GM23248 (cell line): ENCODE measurements around the gene HEMGN. TPM values are rescaled to one million over a fixed set of nuclear protein-coding genes. Genes with fewer than 3 reads are reported as not detected.

Source experiments
- DNase-seq: peaks from one replicate; pipeline ENCODE4 v3.0.0-alpha.2; 2015
- H2AFZ ChIP-seq: fragments of 200-600 bp; sonication (generic); 2 replicates; pipeline ENCODE4 v1.6.1; 2016; ENCODE audit warnings: antibody characterized with exemption
- H3F3A ChIP-seq: fragments of 200-600 bp; sonication (generic); 2 replicates; pipeline ENCODE4 v1.6.1; 2016; ENCODE audit warnings: mild to moderate bottlenecking, antibody characterized with exemption, mixed run types; ENCODE audit not compliant: insufficient read depth
- H3K27ac ChIP-seq: fragments of 200-600 bp; sonication (generic); 2 replicates; pipeline ENCODE4 v1.5.1; 2016; ENCODE audit warnings: mild to moderate bottlenecking
- H3K27me3 ChIP-seq: fragments of 200-600 bp; sonication (generic); replicated peaks from 2 replicates; pipeline ENCODE4 v1.6.1; 2016; ENCODE audit warnings: mild to moderate bottlenecking; ENCODE audit not compliant: insufficient read depth
- H3K36me3 ChIP-seq: fragments of 200-600 bp; sonication (generic); 2 replicates; pipeline ENCODE4 v1.6.1; 2016; ENCODE audit warnings: low read depth, mild to moderate bottlenecking
- H3K4me1 ChIP-seq: fragments of 200-600 bp; sonication (generic); 2 replicates; pipeline ENCODE4 v1.6.1; 2016; ENCODE audit warnings: mild to moderate bottlenecking; ENCODE audit not compliant: insufficient read depth
- H3K4me2 ChIP-seq: fragments of 200-600 bp; sonication (generic); one replicate; pipeline ENCODE4 v1.6.1; 2016; ENCODE audit warnings: mild to moderate bottlenecking; ENCODE audit not compliant: unreplicated experiment
- H3K4me3 ChIP-seq: fragments of 200-600 bp; sonication (generic); 2 replicates; pipeline ENCODE4 v1.5.1; 2016; ENCODE audit warnings: mild to moderate bottlenecking
- H3K79me2 ChIP-seq: fragments of 200-600 bp; sonication (generic); 2 replicates; pipeline ENCODE4 v1.6.1; 2016; ENCODE audit warnings: mild to moderate bottlenecking; ENCODE audit not compliant: insufficient read depth
- H3K9ac ChIP-seq: fragments of 200-600 bp; sonication (generic); 2 replicates; pipeline ENCODE4 v1.6.1; 2016; ENCODE audit warnings: mild to moderate bottlenecking
- H3K9me2 ChIP-seq: fragments of 200-600 bp; sonication (generic); 2 replicates; pipeline ENCODE4 v1.6.1; 2016; ENCODE audit warnings: mixed run types, mild to moderate bottlenecking, moderate library complexity; ENCODE audit not compliant: insufficient read depth
- H3K9me3 ChIP-seq: fragments of 200-600 bp; sonication (generic); one replicate; pipeline ENCODE4 v1.6.1; 2017; ENCODE audit warnings: low read depth
- H4K20me1 ChIP-seq: fragments of 200-600 bp; sonication (generic); 2 replicates; pipeline ENCODE4 v1.6.0; 2016; ENCODE audit not compliant: insufficient read depth
- EZH2 ChIP-seq: fragments of 200-600 bp; sonication (generic); IDR thresholded peaks from 2 replicates; pipeline ENCODE4 v1.6.1; 2018; ENCODE audit warnings: antibody characterized with exemption, mild to moderate bottlenecking; ENCODE audit not compliant: insufficient read depth, poor library complexity, severe bottlenecking
- EZH2phosphoT487 ChIP-seq: fragments of 200-600 bp; sonication (generic); IDR thresholded peaks from 2 replicates; pipeline ENCODE4 v1.6.1; 2018; ENCODE audit warnings: antibody characterized with exemption, moderate library complexity, mild to moderate bottlenecking, low read depth; ENCODE audit not compliant: insufficient read depth
- WGBS, 2 experiments: methylation state at CpG; one replicate each; pipeline ENCODE4 v1.1.6; 2015 to 2017; ENCODE audit warnings: low lambda C conversion rate in 2 of 2, low coverage in 1 of 2; ENCODE audit errors: missing lambda C conversion rate in 2 of 2; 5-methylcytosine and 5-hydroxymethylcytosine counted together
- in situ Hi-C: fragments of 300-500 bp; cut with MboI; formaldehyde crosslinking; loops from 2 replicates; pipeline ENCODE4 v1.15.0; 2020
- polyA plus RNA-seq: library from polyadenylated mRNA; unstranded; fragments of >200 nt; fragmentation: Nextera tagmentation; extraction: Ambion mirVana; gene quantifications from 2 replicates; pipeline ENCODE4 v1.2.1, GENCODE V29; 2016
- total RNA-seq: library from RNA; depleted of rRNA; stranded (reverse); fragments of >200 nt; shearing (Covaris generic); gene quantifications from 2 replicates; pipeline ENCODE4 v1.2.3, GENCODE V29; 2014

HEMGN gene
- total and polyA plus RNA-seq, 2 experiments from 2014 or later = not detected

DNA sequence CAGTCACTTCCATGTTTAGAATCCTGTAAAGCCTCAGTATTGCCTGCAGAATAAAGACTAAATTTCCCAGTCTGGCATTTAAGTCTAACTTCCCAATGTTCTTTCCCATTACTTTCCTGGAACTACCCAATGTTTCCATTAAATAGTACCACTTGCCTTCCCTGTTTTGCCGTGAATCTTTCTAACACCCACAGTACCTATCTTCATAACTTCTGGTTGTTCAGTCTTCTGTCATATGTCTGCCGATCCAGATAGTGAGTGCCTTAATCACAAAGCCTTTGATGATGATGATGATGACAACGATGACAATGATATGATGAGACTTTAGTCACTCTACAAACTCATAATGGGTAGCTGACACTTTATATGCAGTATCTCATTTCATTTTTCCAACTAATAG is 6.6 kb upstream of the HEMGN start:
- WGBS, 2 experiments = 52 to 58% methylated on average over 3 of the region's 3 CpGs
- H3K9ac ChIP-seq = no peak overlapping the region
- no peaks in the 10 kb centered on the region for H3F3A ChIP-seq
- no peak for DNase-seq
- H3K4me2 ChIP-seq = no peak overlapping the region
- H3K27ac ChIP-seq = no peak overlapping the region
- H3K27me3 ChIP-seq = peaks cover 52% of the 10 kb centered on the region
- no peaks in the 10 kb centered on the region for H3K9me3 ChIP-seq
- H3K9me2 ChIP-seq = no peaks in the 10 kb centered on the region
- in situ Hi-C loops = no loop called here
- H3K36me3 ChIP-seq = no peaks in the 10 kb centered on the region
- H3K4me1 ChIP-seq = no peaks in the 10 kb centered on the region
- H4K20me1 ChIP-seq = no peaks in the 10 kb centered on the region
- H3K4me3 ChIP-seq = no peak overlapping the region
- H2AFZ ChIP-seq = no peak overlapping the region
- TF ChIP-seq EZH2phosphoT487 = no peak
- no peak for TF ChIP-seq EZH2
- no peaks in the 10 kb centered on the region for H3K79me2 ChIP-seq

DNA sequence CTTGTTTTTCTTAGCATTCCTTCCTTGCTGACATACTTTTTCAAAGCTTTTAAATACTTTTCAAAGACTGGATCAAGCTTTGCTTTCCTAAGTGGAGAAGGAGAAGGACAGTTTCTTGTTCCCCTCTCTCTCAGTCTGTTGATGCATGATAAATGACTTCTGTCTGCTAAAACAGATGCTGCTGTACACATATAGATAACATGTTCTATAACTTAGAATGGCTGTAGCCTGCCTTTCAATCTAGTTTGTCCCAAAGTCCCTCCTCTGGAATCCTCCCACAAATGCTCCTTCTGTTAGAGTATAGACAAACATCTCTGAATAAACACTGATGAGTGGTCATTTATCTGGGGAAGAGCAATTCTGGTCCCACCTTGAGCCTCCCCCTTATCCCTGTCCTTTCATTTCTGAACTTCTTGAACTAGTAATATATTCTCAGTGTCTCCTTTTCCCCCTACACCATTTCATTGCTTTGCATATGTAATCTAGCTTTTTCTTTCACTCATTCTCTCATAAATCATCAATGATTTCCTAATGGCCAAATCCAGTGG is 5.4 kb upstream of the HEMGN start:
- H3K9ac ChIP-seq = no peak overlapping the region
- H3F3A ChIP-seq = no peaks in the 10 kb centered on the region
- no peaks in the 10 kb centered on the region for H3K9me3 ChIP-seq
- H3K79me2 ChIP-seq = no peaks in the 10 kb centered on the region
- in situ Hi-C loops = no loop called here
- H3K27me3 ChIP-seq = peaks cover 61% of the 10 kb centered on the region
- no peak overlapping the region for H3K27ac ChIP-seq
- H3K9me2 ChIP-seq = no peaks in the 10 kb centered on the region
- H3K4me2 ChIP-seq = no peak overlapping the region
- no peaks in the 10 kb centered on the region for H3K4me1 ChIP-seq
- H3K36me3 ChIP-seq = no peaks in the 10 kb centered on the region
- no peaks in the 10 kb centered on the region for H4K20me1 ChIP-seq
- TF ChIP-seq EZH2phosphoT487 = no peak
- TF ChIP-seq EZH2 = no peak
- no peak for DNase-seq
- H3K4me3 ChIP-seq = no peak overlapping the region
- H2AFZ ChIP-seq = no peak overlapping the region

DNA sequence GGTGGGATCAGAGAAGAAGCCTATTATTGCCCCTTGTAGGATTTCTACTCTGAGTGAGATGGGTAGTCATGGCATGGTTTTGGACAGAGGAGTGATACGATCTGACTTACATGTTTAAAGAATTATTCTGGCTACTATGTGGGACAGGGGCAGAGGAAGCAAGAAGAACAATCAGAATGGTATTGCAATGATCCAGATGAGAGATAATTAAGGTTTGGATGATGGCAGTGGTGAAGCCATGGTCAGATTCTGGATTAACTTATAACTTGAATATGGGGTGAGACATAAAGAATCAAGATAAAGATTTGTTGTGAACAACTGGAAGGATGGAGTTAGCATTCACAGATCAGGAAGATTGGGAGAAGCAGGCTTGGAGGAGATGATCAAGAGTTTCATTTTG is 3.4 kb upstream of the HEMGN start:
- WGBS, 2 experiments = 74 to 88% methylated on average over 1 of the region's 1 CpG
- H3K4me2 ChIP-seq = no peak overlapping the region
- peaks cover 74% of the 10 kb centered on the region for H3K27me3 ChIP-seq
- no peak overlapping the region for H3K9ac ChIP-seq
- no peak overlapping the region for H3K27ac ChIP-seq
- DNase-seq = no peak
- H2AFZ ChIP-seq = no peak overlapping the region
- no peaks in the 10 kb centered on the region for H3K9me2 ChIP-seq
- in situ Hi-C loops = no loop called here
- no peaks in the 10 kb centered on the region for H3K4me1 ChIP-seq
- H3K9me3 ChIP-seq = no peaks in the 10 kb centered on the region
- no peaks in the 10 kb centered on the region for H3K79me2 ChIP-seq
- no peak overlapping the region for H3K4me3 ChIP-seq
- TF ChIP-seq EZH2phosphoT487 (no peak), EZH2 (no peak)
- no peaks in the 10 kb centered on the region for H3K36me3 ChIP-seq
- H4K20me1 ChIP-seq = no peaks in the 10 kb centered on the region
- no peaks in the 10 kb centered on the region for H3F3A ChIP-seq

DNA sequence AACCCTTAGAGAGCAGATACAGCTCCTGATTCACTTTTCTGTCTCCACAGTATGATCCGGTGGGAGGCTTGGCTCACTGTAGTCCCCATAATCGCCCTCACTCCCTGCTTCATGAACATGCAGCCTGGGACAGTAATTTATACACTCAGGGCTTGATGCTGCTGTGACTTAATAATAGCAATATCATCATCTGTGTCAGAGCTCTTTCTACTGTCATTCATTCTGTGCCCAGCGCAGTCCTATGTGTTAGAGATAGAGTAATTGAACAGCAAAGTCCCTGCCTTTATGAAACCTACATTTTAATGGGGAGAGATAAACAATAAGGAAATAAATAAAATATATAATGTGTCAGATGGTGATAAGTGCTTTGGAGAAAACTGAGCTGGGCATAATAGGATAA is 2.8 kb upstream of the HEMGN start:
- WGBS, 2 experiments = 34 to 45% methylated on average over 3 of the region's 3 CpGs
- no peak for DNase-seq
- Histone ChIP-seq H3K79me2 (no peaks in the 10 kb centered on the region), H3K27ac (no peak overlapping the region), H4K20me1 (no peaks in the 10 kb centered on the region), H3K4me2 (no peak overlapping the region), H2AFZ (no peak overlapping the region), H3K9me2 (no peaks in the 10 kb centered on the region), H3K27me3 (peaks cover 79% of the 10 kb centered on the region), H3K9me3 (no peaks in the 10 kb centered on the region), H3F3A (no peaks in the 10 kb centered on the region), H3K9ac (no peak overlapping the region), H3K4me1 (no peaks in the 10 kb centered on the region), H3K4me3 (no peak overlapping the region), H3K36me3 (no peaks in the 10 kb centered on the region)
- TF ChIP-seq EZH2phosphoT487 (no peak), EZH2 (no peak)
- in situ Hi-C loops = no loop called here

DNA sequence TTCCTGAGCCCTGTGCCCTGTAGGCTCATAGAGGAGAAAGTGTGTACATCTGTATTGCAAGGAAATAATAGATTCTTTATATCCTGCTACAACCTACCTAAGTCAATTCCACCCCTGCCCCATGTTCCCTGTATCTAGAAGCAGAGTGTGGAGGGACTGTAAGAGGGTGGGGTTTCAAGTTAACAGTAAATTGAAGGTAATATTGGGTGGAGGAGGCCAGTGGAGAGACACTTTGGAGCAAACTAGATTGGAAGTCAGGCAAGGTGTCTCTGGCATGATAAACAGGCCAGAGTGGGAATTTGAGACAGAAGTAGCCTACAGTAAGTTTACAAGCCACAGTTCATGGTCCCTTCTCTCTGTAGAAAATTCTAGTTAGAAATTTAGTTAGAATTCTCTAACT is 2.3 kb upstream of the HEMGN start:
- H3K4me3 ChIP-seq = no peak overlapping the region
- H3K79me2 ChIP-seq = no peaks in the 10 kb centered on the region
- in situ Hi-C loops = no loop called here
- peaks cover 84% of the 10 kb centered on the region for H3K27me3 ChIP-seq
- no peaks in the 10 kb centered on the region for H3K4me1 ChIP-seq
- DNase-seq = no peak
- TF ChIP-seq EZH2 (no peak), EZH2phosphoT487 (no peak)
- H3K36me3 ChIP-seq = no peaks in the 10 kb centered on the region
- no peaks in the 10 kb centered on the region for H4K20me1 ChIP-seq
- no peaks in the 10 kb centered on the region for H3K9me2 ChIP-seq
- H3K4me2 ChIP-seq = no peak overlapping the region
- H3K9ac ChIP-seq = no peak overlapping the region
- H2AFZ ChIP-seq = no peak overlapping the region
- no peak overlapping the region for H3K27ac ChIP-seq
- no peaks in the 10 kb centered on the region for H3K9me3 ChIP-seq
- H3F3A ChIP-seq = no peaks in the 10 kb centered on the region
